GM20000 (cell line): ENCODE results near the gene EFCAB12.

Source experiments
- DNase-seq: peaks from one replicate; pipeline ENCODE4 v3.0.0; 2012; ENCODE audit warnings: low spot score
- TF ChIP-seq, protein P1 (sequence below): IDR thresholded peaks from 2 replicates; pipeline ENCODE4 v1.5.1; 2012; ENCODE audit warnings: mild to moderate bottlenecking, control low read depth; ENCODE audit errors: extremely low read depth, missing control alignments

Gene EFCAB12

DNA sequence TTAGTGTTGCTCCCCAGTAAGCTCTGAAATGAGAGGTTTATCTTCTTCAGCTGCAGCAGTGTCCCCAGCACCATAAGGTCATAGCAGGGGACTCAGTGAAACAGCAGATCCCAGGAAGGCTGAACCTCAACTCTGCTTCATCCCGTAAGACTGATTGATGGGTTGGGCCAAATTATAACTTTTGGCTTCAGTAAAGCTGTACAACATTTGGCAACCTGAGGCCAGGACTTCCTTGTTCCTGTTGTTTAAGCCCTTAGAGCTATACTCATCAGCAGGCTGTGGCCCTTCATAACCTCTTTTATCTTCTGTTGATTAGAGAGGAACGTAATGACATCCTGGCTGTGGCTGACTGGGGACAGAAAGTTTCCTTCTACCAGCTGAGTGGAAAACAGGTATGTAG lies 40.6 kb upstream of the EFCAB12 start:
- TF ChIP-seq, protein P1, sequence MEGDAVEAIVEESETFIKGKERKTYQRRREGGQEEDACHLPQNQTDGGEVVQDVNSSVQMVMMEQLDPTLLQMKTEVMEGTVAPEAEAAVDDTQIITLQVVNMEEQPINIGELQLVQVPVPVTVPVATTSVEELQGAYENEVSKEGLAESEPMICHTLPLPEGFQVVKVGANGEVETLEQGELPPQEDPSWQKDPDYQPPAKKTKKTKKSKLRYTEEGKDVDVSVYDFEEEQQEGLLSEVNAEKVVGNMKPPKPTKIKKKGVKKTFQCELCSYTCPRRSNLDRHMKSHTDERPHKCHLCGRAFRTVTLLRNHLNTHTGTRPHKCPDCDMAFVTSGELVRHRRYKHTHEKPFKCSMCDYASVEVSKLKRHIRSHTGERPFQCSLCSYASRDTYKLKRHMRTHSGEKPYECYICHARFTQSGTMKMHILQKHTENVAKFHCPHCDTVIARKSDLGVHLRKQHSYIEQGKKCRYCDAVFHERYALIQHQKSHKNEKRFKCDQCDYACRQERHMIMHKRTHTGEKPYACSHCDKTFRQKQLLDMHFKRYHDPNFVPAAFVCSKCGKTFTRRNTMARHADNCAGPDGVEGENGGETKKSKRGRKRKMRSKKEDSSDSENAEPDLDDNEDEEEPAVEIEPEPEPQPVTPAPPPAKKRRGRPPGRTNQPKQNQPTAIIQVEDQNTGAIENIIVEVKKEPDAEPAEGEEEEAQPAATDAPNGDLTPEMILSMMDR = no peak
- no peak for DNase-seq

GRCh38 chr3:129467932-129468331 lies 39.5 kb upstream of the EFCAB12 start:
- DNase-seq = no peak
- TF ChIP-seq, protein P1 = no peak

DNA sequence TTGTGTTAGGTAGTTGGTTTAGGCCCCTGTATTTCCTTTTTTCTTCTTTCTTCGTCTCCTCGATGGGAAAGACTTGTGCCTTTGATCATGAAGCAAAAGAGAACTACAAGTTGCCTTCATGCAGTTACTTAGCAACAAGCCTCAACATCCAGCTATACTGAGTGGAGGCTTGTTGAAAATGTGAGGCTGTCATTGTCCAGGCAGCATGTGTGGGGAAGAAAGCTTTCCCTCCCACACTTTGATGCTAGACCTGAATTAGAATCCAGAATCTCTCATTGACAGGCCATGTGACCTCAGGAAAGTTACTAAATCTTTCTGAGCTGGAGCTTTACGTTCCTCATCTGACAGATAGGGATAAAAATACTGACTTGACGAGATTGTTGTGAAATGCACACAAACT lies 35.3 kb upstream of the EFCAB12 start:
- TF ChIP-seq, protein P1 = no peak

DNA sequence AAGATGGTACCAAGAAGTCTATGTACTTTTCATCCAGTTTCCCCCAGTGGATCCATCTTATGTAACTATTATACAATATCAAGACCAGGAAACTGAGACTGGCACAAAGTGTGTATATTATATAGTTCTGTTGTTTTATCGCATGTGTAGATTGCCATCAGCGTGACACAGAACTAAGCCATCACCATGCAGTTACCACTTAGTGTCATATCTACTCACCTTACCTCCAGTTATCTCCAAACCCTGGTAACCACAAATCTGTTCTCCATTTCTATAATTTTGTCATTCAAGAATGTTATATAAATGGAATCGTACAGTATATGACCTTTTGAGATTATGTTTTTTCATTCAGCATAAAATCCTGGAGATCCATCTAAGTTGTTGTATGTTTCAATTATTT lies 34.7 kb upstream of the EFCAB12 start:
- TF ChIP-seq, protein P1 = no peak
- no peak for DNase-seq

More for the DNA sequence above, 35.3 kb upstream of the EFCAB12 start:
- no peak for DNase-seq

- TF ChIP-seq, protein P1 = no peak
- no peak for DNase-seq
Observed at GRCh38 chr3:129462361-129462968, 34.0 kb upstream of the EFCAB12 start.

DNA sequence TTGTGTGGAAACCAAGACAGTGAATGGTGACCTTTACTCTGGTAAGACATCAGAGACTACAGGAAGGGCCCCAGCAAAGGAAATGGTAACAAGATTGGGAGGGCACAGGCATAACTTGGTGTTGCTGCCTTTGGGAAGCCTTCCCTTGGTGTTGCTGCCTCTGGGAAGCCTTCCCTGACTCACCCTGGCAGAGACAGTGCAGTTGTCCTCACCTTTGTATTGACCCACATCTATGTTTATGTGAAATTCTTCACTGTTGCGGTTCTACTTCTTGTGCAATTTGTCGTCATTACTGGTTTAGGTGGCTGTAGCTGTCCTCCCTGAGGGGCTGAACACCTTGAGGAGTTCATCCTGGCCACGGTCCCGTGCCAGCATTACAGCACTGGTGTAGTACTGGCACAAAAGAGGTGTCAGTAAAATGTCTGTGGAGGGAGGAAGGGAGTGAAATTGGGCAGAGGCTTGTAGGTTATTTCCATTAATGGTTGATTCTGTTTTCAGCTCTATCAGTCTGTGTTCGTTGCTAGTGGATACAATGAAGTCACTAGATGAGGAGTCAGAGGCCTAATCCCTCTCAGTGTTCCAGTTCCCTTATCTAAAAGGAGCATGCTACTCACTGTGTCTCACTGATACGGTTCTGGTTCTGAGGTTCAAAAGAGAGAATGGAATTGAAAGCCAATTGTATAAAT lies 33.2 kb upstream of the EFCAB12 start:
- TF ChIP-seq, protein P1 = no peak
- DNase-seq = peak; percentile 16

DNA sequence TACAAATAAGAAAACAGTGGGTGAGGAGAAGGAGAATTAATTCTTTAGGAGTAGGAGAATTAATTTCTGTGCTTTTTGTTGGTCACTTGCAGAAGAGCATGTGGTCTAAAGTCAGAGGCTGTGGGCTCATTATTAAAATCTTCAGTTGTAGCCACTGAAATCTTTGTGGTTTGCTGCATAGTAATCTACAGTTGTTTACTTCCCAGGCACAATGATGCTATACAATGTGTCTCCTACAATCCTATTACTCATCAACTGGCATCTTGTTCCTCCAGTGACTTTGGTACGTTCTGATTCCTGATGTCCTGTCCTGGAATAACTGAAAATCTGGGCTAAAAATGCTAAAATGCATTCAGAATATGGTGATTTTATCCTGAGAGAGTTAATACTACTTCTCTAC lies 32.6 kb upstream of the EFCAB12 start:
- no peak for DNase-seq
- TF ChIP-seq, protein P1 = no peak
